Measurements from ENCODE around the gene ROBO2.

GRCh38 chr3:77222701-77223100 lies 182.8 kb downstream of the ROBO2 start:
- no peak for TF ChIP-seq CTCF (conservative IDR thresholded peaks at IDR 0.05)
- no peak for TF ChIP-seq ZFX (IDR thresholded peaks at IDR 0.05)
